Activated naive CD4-positive, alpha-beta T cell treated with anti-CD3 and anti-CD28 coated beads, Interleukin-2, amount 50 U/mL, for 16 hours (primary cell): ENCODE measurements around the gene RAB35.

ENCODE experiments used
- DNase-seq: peaks from one replicate; pipeline ENCODE4 v3.0.0-alpha.2; 2020

Gene RAB35

DNA sequence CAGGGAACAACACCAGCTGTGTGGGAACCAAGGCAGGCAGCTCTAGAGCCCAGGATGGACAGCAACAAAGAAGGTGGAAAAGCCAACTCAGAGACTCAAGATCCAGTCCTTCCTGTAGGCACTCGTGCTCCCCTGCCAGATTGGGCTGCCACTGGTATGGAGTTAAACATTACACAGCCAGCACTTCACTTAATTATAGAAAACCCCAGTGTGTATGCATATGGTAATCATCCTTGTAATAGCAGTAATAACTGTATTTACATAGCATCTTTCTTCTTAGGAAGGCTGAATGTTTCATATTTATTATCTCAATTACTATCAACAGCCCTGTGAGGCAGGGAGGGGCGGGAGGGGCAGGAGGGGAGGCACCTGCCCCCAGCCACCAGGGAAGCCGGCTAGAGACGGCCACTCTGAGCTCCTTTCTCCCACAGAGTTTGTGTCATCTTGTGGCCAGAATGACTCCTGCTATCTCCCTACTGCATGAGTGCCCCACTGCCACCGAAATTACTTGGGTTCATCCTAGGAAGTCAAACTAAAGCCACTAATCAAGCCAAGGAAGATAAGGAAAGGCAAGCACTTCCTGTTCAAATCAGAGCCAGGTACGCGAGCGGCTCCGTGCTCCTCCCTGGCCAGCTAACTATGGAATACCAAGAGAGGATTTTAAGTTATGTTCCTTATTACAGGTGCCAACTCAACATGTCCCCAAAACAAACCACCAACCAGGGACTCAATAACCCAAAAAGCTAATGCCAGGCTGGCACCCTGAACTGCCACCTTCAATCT lies 15.7 kb upstream of the RAB35 start:
- DNase-seq, result no peak

DNA sequence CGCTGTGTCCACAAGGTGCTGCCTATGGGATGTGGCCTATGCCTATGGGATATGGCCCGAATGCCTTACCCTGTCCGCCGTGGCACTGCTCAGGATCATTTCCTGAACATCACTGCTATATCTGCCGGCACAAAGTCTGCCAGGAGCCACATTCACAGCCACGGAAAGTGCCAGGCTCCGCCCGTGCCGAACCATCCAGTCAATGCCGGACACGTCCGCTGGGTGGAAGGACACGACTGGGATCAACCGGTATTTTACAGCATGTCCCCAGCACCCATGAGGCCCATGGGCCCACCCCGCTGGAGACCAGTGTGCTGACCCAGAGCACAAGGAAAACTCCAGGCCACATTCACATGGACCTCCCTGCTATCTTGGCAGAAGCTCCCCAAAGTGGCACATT lies 14.6 kb upstream of the RAB35 start:
- DNase-seq, result no peak

- no peak for DNase-seq
Measured at GRCh38 chr12:120130011-120130410, 13.5 kb upstream of the RAB35 start.

GRCh38 chr12:120126635-120127005 lies 10.1 kb upstream of the RAB35 start:
- DNase-seq, result no peak

- DNase-seq, result no peak
Measured at GRCh38 chr12:120125792-120126634, 9.5 kb upstream of the RAB35 start.

DNA sequence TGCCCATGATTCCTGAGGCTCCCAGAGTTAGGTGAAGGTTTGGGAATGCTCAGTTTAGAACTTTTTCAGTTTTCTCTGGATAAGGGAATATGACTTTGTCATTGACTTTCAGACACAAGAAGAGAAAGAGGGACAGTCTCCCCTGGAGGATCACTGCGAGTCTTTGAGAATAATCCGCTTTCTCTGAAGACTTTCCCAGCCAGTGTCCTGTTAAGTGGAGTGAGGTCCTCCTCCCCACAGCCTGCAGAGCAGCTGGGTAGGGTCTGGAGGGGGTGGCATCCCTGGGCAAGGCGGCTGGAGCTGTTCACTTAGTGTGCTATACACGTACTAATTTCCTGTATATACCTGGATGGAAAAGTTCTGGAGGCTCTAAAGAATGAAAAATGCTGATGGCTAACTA lies 8.5 kb upstream of the RAB35 start:
- DNase-seq, result no peak

GRCh38 chr12:120121766-120122293 lies 5.3 kb upstream of the RAB35 start:
- DNase-seq, result no peak

DNA sequence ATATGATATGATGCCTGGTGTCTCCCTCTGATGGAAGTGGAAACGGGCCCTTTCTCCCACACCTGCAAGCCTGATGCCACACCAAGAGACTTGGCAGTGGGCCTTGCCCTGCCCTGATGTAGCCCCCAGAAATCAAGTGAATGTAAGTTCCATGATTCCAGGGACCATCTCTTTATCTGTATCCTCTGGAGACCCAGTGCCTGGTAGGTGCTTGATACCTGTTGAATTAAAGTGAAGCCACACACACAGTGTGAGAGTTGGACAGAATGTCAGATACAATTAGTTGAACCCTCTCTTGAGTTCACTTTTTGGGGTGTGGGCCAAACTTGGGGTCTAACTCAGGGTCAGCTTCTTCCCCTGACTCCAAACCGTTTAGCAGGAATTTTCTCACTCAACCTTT lies 4.8 kb upstream of the RAB35 start:
- no peak for DNase-seq

GRCh38 chr12:120119271-120119973 lies 2.9 kb upstream of the RAB35 start:
- DNase-seq, result peak; percentile 45

DNA sequence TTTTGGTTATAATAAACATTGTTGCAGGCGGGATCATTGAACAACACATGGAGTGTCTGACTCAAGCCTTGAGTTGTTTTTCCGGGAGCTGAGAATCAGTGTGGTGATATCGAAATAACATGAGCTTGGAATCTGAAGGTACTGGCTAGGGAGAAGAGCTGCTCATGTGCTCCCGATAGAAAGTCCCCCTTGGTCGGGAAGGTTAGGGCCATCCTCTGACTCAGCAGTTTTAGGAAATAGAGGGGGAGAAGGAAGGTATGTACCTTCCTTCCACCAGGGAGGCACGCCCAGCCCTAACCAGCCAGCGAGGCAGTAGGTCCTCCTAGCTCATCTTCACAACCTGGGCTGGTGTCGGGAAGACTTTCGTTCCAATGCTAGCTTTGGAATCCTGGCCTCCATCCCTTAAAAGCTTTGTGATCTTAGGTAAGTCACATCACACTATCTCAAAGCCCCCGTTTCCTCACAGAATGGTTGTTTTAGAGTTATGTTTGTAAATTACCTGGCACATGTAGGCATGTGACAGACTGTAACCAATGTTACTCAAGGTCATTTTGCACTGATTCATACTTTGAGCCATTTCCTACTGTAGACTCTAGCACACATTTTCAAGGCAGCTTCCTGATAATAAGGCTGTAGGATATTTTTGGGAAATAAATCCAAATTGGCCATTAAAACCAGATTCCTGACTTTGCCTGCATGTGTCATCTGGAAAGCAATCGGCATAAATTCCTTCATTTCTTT lies 1.9 kb upstream of the RAB35 start:
- DNase-seq, result no peak

- DNase-seq, result no peak
Measured at GRCh38 chr12:120117961-120118320, 1.4 kb upstream of the RAB35 start.

- DNase-seq, result peak; percentile 96
Measured at GRCh38 chr12:120116792-120117651, 469 bp upstream of the RAB35 start.

DNA sequence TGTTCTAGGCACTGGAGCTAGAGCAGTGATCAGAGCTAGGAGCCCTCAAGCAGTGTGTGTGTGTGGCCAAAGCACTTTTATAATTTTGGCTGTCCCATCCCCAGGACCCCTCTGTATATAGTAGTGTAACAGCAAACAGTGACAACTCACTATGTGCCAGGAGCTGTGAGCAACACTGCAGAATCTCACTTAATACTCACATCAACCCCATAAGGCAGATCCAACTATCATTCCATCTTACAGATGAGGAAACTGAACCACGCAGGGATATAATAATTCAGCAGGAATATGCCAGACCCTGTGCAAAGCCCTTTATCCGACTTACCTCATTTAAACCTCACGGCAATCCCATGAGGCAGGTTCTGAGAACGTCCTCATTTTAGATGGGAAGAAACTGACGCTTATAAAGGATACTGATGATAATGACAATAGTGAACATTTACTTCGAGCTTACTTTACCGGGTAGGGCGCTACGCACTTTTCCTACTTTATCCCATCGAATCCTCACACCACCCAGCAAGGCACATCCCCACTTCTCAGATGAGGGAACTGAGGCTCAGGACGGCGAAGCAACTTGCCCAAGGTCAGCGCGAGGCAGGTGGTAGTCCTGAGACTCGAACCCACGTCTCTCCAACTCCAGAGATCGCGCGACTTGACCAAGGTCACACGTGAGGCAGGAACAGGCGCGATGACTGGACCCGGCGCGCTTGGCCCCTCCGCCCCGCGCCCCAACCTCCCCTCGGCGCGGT lies 687 bp downstream of the RAB35 start:
- DNase-seq, result no peak

GRCh38 chr12:120115066-120115465 lies 1.5 kb downstream of the RAB35 start:
- DNase-seq, result no peak

GRCh38 chr12:120110550-120111501 lies 5.7 kb downstream of the RAB35 start:
- DNase-seq, result peak; percentile 36

DNA sequence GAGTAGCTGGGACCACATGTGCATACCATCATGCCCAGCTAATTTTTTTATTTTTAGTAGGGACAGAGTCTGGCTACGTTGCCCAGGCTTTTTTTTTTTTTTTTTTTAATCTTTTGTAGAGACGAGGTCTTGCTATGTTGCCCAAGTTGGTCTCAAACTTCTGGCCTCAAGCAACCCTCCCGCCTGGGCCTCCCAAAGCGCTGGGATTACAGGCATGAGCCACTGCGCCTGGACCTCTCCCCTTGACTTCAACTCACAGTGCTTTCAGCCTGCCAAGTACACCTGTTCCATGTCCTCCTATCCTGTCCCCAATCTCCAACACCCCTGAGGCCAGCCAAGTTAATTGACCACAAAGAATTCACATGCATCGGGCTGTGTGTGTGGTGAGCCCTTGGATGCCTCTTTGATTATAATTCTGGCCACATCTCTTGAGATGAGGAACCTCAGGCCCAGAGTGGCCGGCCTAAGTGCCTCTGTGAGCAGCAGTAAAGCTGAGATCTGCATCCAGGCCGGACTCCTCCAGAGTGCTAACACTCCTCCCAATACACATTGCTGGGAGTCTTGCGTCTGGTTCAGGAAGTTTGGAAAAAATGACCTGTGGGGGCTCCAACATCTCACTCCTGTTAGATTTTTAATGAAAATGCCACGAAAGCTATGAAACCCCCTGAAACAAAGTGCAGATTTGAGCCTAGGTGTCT lies 6.8 kb downstream of the RAB35 start:
- DNase-seq, result no peak

DNA sequence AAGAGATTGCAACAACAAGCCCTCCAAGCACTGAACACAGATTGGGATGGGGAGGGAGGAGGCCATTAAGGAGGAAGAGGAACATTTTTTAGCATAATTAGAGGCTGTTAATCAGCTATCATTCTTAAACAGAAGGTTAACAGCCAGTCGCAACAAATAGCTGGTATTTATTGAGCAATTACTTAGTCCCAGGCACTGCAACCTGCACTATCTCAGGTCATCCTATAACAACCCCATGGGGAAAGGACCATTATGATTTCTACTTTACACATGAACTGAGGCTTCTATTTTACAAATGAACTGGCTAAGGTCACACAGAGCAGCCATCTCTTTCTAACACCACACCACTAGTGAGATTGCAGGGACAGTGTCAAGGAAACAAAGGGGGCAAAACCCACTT lies 10.4 kb downstream of the RAB35 start:
- DNase-seq, result no peak

GRCh38 chr12:120103371-120103770 lies 13.2 kb downstream of the RAB35 start:
- no peak for DNase-seq

- DNase-seq, result no peak
Measured at GRCh38 chr12:120103044-120103338, 13.6 kb downstream of the RAB35 start.
